NCI-H2227 (cell line): ENCODE data around the gene NRXN3.
A peak's percentile ranks its signal among the peaks of the same experiment; 100 is the strongest.

ENCODE experiments used
- DNase-seq: peaks from one replicate; lab custom pipeline; 2025; ENCODE audit not compliant: unreplicated experiment; lab: John Stamatoyannopoulos, UW

The NRXN3 gene

GRCh38 chr14:79426103-79426755 lies 1256.1 kb downstream of the NRXN3 start:
- no peak for DNase-seq

DNA sequence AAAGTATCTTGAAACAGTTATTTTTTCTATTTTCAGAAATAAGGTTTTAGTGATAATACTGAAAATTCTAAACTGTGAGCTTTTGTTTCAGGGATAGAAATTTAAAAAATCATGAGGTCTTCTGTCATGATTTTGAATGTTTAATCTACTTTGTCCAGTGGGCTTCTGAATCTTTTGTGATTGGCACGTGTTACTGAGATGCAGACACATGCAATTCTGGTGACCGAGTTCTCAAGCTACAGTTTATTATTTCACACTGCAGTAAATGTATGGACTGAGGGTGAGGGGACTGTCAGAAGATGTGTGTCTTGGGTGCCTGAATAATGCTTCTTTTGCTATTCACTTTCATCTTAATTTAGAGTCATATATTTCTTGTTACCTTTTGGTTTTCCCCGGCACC lies 1262.5 kb downstream of the NRXN3 start:
- no peak for DNase-seq

GRCh38 chr14:79436335-79436734 lies 1266.2 kb downstream of the NRXN3 start:
- no peak for DNase-seq

GRCh38 chr14:79437951-79438350 lies 1267.8 kb downstream of the NRXN3 start:
- no peak for DNase-seq

DNA sequence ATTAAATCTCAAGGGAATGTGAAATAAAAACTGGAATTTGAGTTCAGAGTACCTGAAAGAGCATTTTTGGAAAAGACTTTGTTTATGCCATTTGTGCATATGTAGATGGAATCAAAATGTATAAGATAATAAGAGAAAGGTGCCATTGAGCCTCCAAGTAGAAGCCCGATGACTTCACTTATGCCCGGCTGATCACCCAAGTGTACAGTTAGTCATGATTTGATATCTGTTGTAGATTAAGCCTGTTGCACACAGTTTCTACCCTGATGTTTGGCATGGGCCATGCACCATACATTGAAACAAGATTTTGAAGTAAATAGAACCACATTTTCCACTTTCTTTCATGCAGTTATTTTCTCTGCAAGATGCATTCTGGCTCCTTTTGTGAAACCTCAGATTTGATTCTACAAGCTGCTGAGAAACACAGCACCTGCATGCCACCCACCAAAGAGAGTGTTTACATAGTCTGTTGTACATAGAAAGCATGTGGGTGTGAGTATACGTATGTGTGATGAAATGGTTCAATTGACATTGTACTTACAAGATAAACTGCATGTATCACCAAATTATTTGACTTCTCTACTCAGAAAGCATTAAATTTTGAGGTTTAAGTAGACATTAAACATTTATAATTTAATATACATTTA lies 1268.6 kb downstream of the NRXN3 start:
- no peak for DNase-seq

GRCh38 chr14:79442786-79443185 lies 1272.6 kb downstream of the NRXN3 start:
- DNase-seq, result no peak

DNA sequence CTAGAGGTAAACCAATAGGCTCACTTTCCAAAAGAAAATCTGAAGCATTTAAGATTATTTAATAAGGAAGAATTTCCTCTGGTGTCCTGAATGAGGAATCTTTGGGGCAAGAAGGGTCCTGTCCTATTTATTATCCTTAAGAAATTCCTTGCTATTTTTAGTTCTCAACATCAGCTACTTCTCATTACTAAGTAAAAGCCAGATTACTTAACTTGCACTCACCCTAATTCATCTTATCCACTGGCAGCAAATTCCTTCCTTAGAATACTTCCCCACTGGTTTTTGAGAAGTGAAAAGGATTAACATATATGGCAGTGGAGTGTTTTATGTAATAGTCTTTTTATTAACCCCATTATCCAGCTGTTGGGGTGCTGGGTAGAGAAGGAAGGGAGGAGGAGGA lies 1273.4 kb downstream of the NRXN3 start:
- DNase-seq, result no peak

GRCh38 chr14:79448960-79449359 lies 1278.8 kb downstream of the NRXN3 start:
- no peak for DNase-seq

GRCh38 chr14:79451601-79452000 lies 1281.4 kb downstream of the NRXN3 start:
- DNase-seq, result no peak

DNA sequence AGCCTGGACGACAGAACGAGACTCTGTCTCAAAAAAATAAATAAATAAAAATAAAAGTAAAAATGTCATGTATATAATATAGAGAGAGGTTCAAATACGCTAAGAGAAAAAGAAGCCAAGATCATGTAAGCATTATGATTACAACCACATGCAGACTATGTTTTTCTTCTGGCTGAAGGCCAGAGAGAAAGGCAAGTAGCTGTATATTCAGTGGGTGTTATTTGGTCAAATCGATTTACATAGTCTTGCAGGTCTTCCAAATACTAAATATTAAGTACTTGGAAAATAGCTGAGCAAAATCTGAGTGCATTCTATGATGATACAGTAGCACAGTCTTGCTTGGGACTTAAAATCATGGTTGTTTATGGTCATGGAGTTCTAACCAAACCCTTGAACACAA lies 1283.1 kb downstream of the NRXN3 start:
- DNase-seq, result no peak

DNA sequence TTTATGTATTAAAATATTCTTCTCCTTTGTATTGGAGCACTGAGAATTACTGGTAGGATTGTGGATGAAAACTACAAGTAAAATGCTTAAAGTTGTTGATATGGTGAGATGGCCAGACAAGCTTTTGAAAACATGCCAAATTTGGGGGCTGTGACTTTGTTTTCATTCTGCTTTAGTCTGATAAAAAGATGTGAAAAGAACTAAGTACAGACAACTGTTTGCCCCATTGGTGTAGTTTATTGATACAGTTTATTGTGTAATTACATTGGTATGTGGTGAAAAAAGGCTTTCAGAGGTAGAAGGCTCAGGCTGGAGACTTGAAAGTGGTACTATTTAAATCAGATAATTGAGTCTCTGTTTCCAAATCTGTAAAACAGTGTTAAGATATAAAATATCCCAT lies 1294.3 kb downstream of the NRXN3 start:
- DNase-seq, result no peak

DNA sequence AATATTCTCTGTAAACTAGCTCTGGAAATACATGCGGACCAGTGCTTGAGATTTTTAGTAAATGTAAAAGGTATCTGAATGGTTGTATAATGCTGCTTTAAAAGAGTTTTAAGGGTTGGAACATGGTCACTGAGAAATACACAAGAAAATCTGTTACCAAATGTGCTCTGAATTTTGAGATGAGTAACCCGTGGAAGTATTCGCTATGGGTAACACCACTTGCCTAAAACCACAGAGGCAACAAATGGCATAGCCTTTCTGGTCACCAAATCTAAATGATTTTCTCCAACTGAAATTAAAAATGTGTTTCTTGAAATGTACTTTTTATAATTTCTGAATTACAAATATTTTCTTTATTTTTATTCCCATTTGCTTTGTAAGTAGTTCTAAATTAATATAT lies 1295.5 kb downstream of the NRXN3 start:
- DNase-seq, result no peak

DNA sequence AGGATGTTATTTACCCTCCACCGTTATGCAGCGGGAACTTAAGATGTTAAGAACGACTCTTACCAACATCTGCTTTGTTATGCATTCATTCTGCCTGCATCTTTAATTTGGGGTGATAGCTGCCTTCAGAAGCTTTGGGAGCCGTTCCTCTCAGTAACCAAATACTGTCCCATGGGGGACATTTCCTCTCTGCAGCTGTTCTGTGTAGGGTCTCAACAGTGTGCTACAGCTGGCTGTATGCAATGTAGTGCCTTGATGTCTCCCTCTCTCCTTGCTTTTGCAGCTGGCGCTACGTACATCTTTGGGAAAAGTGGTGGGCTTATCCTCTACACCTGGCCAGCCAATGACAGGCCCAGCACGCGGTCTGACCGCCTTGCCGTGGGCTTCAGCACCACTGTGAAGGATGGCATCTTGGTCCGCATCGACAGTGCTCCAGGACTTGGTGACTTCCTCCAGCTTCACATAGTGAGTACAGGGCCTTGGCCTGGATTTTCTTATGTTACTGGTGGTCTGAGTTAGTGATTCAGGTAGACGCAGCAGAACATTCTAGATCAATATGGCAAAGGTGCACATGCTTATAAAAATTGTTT lies 1296.9 kb downstream of the NRXN3 start:
- no peak for DNase-seq

GRCh38 chr14:79467835-79468234 lies 1297.7 kb downstream of the NRXN3 start:
- DNase-seq, result peak; percentile 21

DNA sequence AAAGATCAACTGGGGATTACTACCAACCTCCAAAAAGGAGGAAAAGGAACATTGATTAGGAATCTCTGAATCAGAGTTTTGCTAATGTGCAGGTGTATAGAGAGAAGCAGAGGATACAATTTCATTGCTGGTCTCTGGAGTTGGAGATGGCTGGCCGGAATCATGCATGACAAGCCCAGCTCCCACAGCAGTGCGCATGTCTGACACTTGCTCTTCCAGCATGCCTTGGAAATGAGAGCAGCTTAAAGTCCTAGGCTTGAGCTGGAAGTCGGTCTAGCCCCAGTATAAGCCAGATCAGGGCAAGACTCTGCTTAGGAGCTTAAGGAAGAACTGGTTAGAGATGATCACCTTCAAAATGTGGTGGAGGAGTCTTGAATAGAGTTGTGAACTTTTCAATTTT lies 1298.3 kb downstream of the NRXN3 start:
- no peak for DNase-seq

- peak; percentile 20 for DNase-seq
Measured at GRCh38 chr14:79473651-79474050, 1303.5 kb downstream of the NRXN3 start.

- DNase-seq, result peak; percentile 16
Measured at GRCh38 chr14:79475887-79476532, 1305.8 kb downstream of the NRXN3 start.

DNA sequence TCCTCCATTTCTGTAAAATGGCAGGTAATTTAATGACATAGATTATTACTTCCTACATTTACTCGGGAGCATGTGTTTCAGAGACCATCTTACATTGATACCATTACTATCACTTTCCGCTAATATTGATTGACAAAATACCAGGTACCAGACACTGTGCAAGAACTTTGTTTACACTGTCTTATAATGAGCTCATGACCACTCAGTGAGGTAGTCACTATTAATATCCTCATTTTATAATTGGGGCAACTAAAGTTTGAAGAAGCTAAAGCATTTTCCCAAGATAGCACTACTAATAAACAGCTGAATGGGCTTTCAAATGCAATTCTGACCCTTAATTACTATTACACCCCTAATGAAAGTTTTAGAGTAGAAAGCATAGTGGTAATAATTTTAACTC lies 1306.4 kb downstream of the NRXN3 start:
- no peak for DNase-seq

GRCh38 chr14:79480212-79480611 lies 1310.0 kb downstream of the NRXN3 start:
- DNase-seq, result no peak

- DNase-seq, result no peak
Measured at GRCh38 chr14:79482825-79483224, 1312.7 kb downstream of the NRXN3 start.

GRCh38 chr14:79483477-79484388 lies 1313.6 kb downstream of the NRXN3 start:
- DNase-seq, result no peak
